H1 (cell line): ENCODE data around the gene HOXB13. TPM values are rescaled to one million over a fixed set of nuclear protein-coding genes. Genes with fewer than 3 reads are reported as not detected.

Experiments used
- CTCF ChIA-PET: fragments of 300-600 bp; sonication (Branson Sonifier 250); formaldehyde crosslinking; loops from one replicate; lab custom pipeline; 2021; ENCODE audit not compliant: partially characterized antibody; lab: Charles Lee
- POLR2A ChIA-PET: fragments of 300-600 bp; sonication (Branson Sonifier 250); formaldehyde crosslinking; loops from one replicate; lab custom pipeline; 2021; ENCODE audit warnings: inconsistent platforms; ENCODE audit not compliant: partially characterized antibody; lab: Charles Lee
- DNase-seq, 2 experiments: peaks; one replicate each; pipeline versions ENCODE4 v3.0.0 to v3.0.0-alpha.2; 2010 to 2022; ENCODE audit warnings: low spot score in 2 of 2, low read depth in 1 of 2, mixed read lengths in 1 of 2
- FAIRE-seq: peaks from 2 replicates; lab custom pipeline; 2011; peaks lifted over from hg19 to GRCh38; lab: Jason Lieb, UNC
- H2AFZ ChIP-seq: 2 replicates; pipeline ENCODE4 v1.8.1; 2012; ENCODE audit warnings: low read length, inconsistent platforms
- H2AK5ac ChIP-seq: 2 replicates; pipeline ENCODE4 v1.6.1; 2013; ENCODE audit warnings: low read depth, low read length
- H2BK120ac ChIP-seq: replicated peaks from 2 replicates; pipeline ENCODE3; 2013; ENCODE audit warnings: low read depth, low read length, inconsistent platforms
- H2BK12ac ChIP-seq: 2 replicates; pipeline ENCODE4 v1.6.1; 2013; ENCODE audit warnings: low read depth, low read length
- H2BK15ac ChIP-seq: 2 replicates; pipeline ENCODE4 v1.6.1; 2013; ENCODE audit warnings: low read length
- H2BK20ac ChIP-seq: 2 replicates; pipeline ENCODE4 v1.6.1; 2013; ENCODE audit warnings: low read length
- H2BK5ac ChIP-seq: 2 replicates; pipeline ENCODE4 v1.6.1; 2013; ENCODE audit warnings: low read depth, low read length
- H3K14ac ChIP-seq: 2 replicates; pipeline ENCODE4 v1.6.1; 2013; ENCODE audit warnings: inconsistent platforms; ENCODE audit not compliant: insufficient read length
- H3K18ac ChIP-seq: 2 replicates; pipeline ENCODE4 v1.6.1; 2013; ENCODE audit warnings: low read length; ENCODE audit errors: extremely low read depth
- H3K23ac ChIP-seq: 2 replicates; pipeline ENCODE4 v1.6.1; 2013; ENCODE audit warnings: inconsistent platforms; ENCODE audit not compliant: insufficient read length
- H3K23me2 ChIP-seq: 2 replicates; pipeline ENCODE4 v1.6.1; 2013; ENCODE audit warnings: low read depth, low read length
- H3K27ac ChIP-seq: 2 replicates; pipeline ENCODE4 v1.6.1; 2011; ENCODE audit warnings: low read depth, low read length, inconsistent platforms
- H3K27me3 ChIP-seq, 4 experiments: replicated peaks in 1 of 4; 1 replicate in 1 of 4; 2 replicates in 3 of 4; pipeline versions ENCODE4 v1.6.1 to v1.8.1; 2011 to 2013; ENCODE audit warnings: low read length in 3 of 4, mild to moderate bottlenecking in 3 of 4, inconsistent platforms in 2 of 4, mixed read lengths in 2 of 4, moderate library complexity in 1 of 4; ENCODE audit not compliant: control insufficient read depth in 3 of 4, insufficient read depth in 3 of 4; ENCODE audit errors: extremely low read depth in 1 of 4
- H3K36me3 ChIP-seq, 4 experiments: 2 replicates each; pipeline versions ENCODE4 v1.6.1 to v1.8.1; 2011 to 2013; ENCODE audit warnings: mild to moderate bottlenecking in 4 of 4, low read length in 3 of 4, moderate library complexity in 2 of 4, control low read depth in 1 of 4, inconsistent platforms in 1 of 4; ENCODE audit not compliant: insufficient read depth in 4 of 4, control insufficient read depth in 2 of 4
- H3K4ac ChIP-seq: replicated peaks from 2 replicates; pipeline ENCODE3; 2013; ENCODE audit warnings: low read length, low read depth, mixed read lengths, inconsistent platforms; ENCODE audit not compliant: insufficient read length
- H3K4me1 ChIP-seq, 4 experiments: replicated peaks in 1 of 4; 1 replicate in 1 of 4; 2 replicates in 3 of 4; pipeline versions ENCODE4 v1.6.1 to v1.8.1; 2011 to 2013; ENCODE audit warnings: low read length in 3 of 4, inconsistent platforms in 2 of 4, mixed read lengths in 1 of 4; ENCODE audit not compliant: insufficient read depth in 4 of 4, control insufficient read depth in 3 of 4
- H3K4me2 ChIP-seq, 2 experiments: 2 replicates each; pipeline versions ENCODE4 v1.6.1 to v1.8.1; 2011 to 2013; ENCODE audit warnings: low read depth in 2 of 2, low read length in 2 of 2, control low read depth in 1 of 2, inconsistent platforms in 1 of 2, mild to moderate bottlenecking in 1 of 2; ENCODE audit not compliant: insufficient read depth in 1 of 2
- H3K4me3 ChIP-seq, 4 experiments: fragments of 200-600, 300-600 bp in 1 of 4; sonication (generic), shearing (Covaris generic), sonication (Bioruptor Twin) in 1 of 4; 2 replicates each; pipeline versions ENCODE4 v1.5.1 to v1.8.1; 2011 to 2016; ENCODE audit warnings: low read length in 4 of 4, low read depth in 3 of 4, control low read depth in 2 of 4, inconsistent platforms in 2 of 4, mild to moderate bottlenecking in 2 of 4, mixed read lengths in 1 of 4, moderate library complexity in 1 of 4; ENCODE audit not compliant: insufficient read depth in 2 of 4; ENCODE audit errors: extremely low read depth in 1 of 4
- H3K56ac ChIP-seq: replicated peaks from 2 replicates; pipeline ENCODE3; 2013; ENCODE audit warnings: low read depth, mild to moderate bottlenecking, mixed read lengths, low read length, inconsistent platforms; ENCODE audit not compliant: insufficient read length
- H3K79me1 ChIP-seq: 2 replicates; pipeline ENCODE4 v1.6.1; 2013; ENCODE audit warnings: low read depth, low read length, control low read depth
- H3K79me2 ChIP-seq, 2 experiments: 2 replicates each; pipeline versions ENCODE4 v1.6.1 to v1.8.1; 2012 to 2013; ENCODE audit warnings: low read length in 2 of 2, mild to moderate bottlenecking in 2 of 2, inconsistent platforms in 1 of 2; ENCODE audit not compliant: insufficient read depth in 2 of 2, control insufficient read depth in 1 of 2
- H3K9ac ChIP-seq, 4 experiments: replicated peaks in 1 of 4; 1 replicate in 1 of 4; 2 replicates in 3 of 4; pipeline versions ENCODE4 v1.6.1 to v1.8.1; 2011 to 2013; ENCODE audit warnings: low read depth in 3 of 4, low read length in 3 of 4, control low read depth in 2 of 4, mild to moderate bottlenecking in 2 of 4, moderate library complexity in 2 of 4, inconsistent platforms in 1 of 4; ENCODE audit errors: extremely low read depth in 1 of 4
- H3K9me3 ChIP-seq, 2 experiments: 2 replicates each; pipeline versions ENCODE4 v1.6.1 to v1.8.1; 2012 to 2013; ENCODE audit warnings: mild to moderate bottlenecking in 2 of 2, moderate library complexity in 2 of 2, control low read depth in 1 of 2, inconsistent platforms in 1 of 2, low read depth in 1 of 2, low read length in 1 of 2, mixed read lengths in 1 of 2; ENCODE audit not compliant: insufficient read depth in 2 of 2
- H4K20me1 ChIP-seq, 2 experiments: replicated peaks in 1 of 2; 2 replicates each; pipeline versions ENCODE3 to v1.8.1; 2011 to 2013; ENCODE audit warnings: inconsistent platforms in 2 of 2, low read length in 2 of 2, mild to moderate bottlenecking in 1 of 2; ENCODE audit not compliant: insufficient read depth in 2 of 2, control insufficient read depth in 1 of 2
- H4K5ac ChIP-seq: 2 replicates; pipeline ENCODE4 v1.6.1; 2013; ENCODE audit warnings: low read length, low read depth, mixed read lengths, inconsistent platforms; ENCODE audit not compliant: insufficient read length
- H4K8ac ChIP-seq: 2 replicates; pipeline ENCODE4 v1.8.0; 2013; ENCODE audit warnings: mild to moderate bottlenecking, moderate library complexity, low read length, inconsistent platforms; ENCODE audit not compliant: insufficient read depth; ENCODE audit errors: extremely low read depth
- H4K91ac ChIP-seq: replicated peaks from 2 replicates; pipeline ENCODE3; 2013; ENCODE audit warnings: low read length, mixed read lengths, inconsistent platforms; ENCODE audit not compliant: insufficient read length
- ASH2L ChIP-seq: fragments of 200-600, 300-600 bp; sonication (generic); IDR thresholded peaks from one replicate; pipeline ENCODE4 v1.7.1; 2017; ENCODE audit warnings: low read length
- TBP ChIP-seq: IDR thresholded peaks from 2 replicates; pipeline ENCODE4 v1.6.1; 2011; ENCODE audit warnings: low read depth, low read length, improper control_type of control experiment
- WGBS, 2 experiments: shearing (Covaris generic) in 1 of 2; methylation state at CpG; one replicate each; pipeline versions ENCODE4 v1.1.6 to v1.1.7; 2013 to 2015; ENCODE audit warnings: low lambda C conversion rate in 2 of 2, mixed read lengths in 2 of 2, inconsistent platforms in 1 of 2, low coverage in 1 of 2, missing lambda C conversion rate in 1 of 2; ENCODE audit not compliant: insufficient replicate concordance in 2 of 2, insufficient coverage in 1 of 2, insufficient read length in 1 of 2; ENCODE audit errors: extremely low coverage in 1 of 2, missing lambda C conversion rate in 1 of 2; 5-methylcytosine and 5-hydroxymethylcytosine counted together
- polyA plus RNA-seq, 7 experiments: library from polyadenylated mRNA; depleted of rRNA in 3 of 7; stranded (reverse) in 5 of 7; unstranded in 2 of 7; fragments of >200 nt in 5 of 7; fragments of 200-250 nt in 2 of 7; gene quantifications; 1 replicate in 5 of 7; 2 replicates in 1 of 7; 4 replicates in 1 of 7; pipeline versions ENCODE4 v1.2.1 to v1.2.3, GENCODE V29; 2011 to 2013; ENCODE audit warnings: missing spikeins in 2 of 7, mixed read lengths in 2 of 7
- total RNA-seq: library from RNA; stranded (reverse); fragmentation: NEBNext Ultra II Directional; extraction: Animal tissue kit (Norgen Biotek cat#: 25700); gene quantifications from 2 replicates; pipeline ENCODE4 v1.2.1, GENCODE V29; 2021

HOXB13 gene
- total and polyA plus RNA-seq, 2 of the 8 experiments (the other 6 are each of a cell fraction or from before 2014, with no cell fraction given) = not detected

DNA sequence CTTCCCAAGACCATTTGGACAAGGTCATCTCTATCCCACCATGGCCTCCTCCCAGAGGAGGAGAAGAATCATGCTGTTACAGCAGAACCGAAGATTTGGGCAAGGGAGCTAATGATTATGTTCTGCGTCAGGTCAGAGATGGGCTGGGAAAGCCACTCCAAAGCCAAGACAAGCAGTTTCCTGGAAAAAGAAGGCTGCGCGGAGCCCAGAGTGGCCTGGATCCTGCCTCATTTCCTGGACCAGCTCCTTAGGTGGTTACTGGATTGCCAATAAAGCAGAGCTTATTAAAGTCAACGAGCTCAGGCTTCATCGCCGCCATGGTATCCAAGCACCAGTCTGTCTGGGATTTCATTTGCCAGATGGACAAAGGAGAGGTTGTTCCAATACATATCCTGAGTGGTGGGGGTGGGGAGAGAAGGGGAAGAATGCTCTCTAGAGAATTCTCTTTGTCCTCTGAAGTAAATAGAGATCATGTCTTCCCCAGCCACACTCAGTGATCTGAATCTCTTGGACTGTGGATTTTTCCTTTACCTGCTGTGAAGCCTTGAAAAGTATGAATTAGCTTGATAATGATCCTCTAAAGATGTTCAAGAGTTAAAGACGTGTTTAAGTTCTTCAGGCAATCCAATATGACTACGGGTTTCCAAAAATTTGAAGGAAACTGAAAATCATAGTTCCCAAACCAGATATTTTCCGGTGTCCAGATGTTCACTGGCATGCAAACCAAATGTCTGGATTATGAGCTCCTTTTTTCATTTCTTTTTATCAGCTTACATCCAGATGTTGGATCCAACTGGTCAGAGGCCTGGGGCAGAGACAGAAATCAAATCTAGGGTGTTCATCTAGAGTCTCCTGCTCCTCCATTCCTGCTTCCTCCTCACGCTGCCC lies 23.9 kb downstream of the HOXB13 start:
- Histone ChIP-seq H3K9ac (no peak overlapping the region), H4K5ac (no peak overlapping the region), H2BK15ac (no peak overlapping the region), H2BK120ac (no peak overlapping the region), H4K91ac (no peak overlapping the region), H4K8ac (no peak overlapping the region), H3K23ac (no peak overlapping the region), H3K27me3 (peaks cover 0 to 13% (median 5%) of the 10 kb centered on the region in 4 experiments; a peak in 4 of 7 replicates), H3K18ac (no peak overlapping the region), H3K9me3 (no peaks in the 10 kb centered on the region), H3K79me2 (no peaks in the 10 kb centered on the region), H3K14ac (no peak overlapping the region), H3K4me3 (no peak overlapping the region), H3K4me2 (no peak overlapping the region), H2BK12ac (no peak overlapping the region), H2AK5ac (no peak overlapping the region), H3K56ac (no peak overlapping the region), H3K23me2 (no peaks in the 10 kb centered on the region), H3K79me1 (no peaks in the 10 kb centered on the region), H3K27ac (no peak overlapping the region), H3K4ac (no peak overlapping the region), H2AFZ (no peak overlapping the region), H3K4me1 (no peaks in the 10 kb centered on the region), H3K36me3 (no peaks in the 10 kb centered on the region), H2BK20ac (no peak overlapping the region), H2BK5ac (no peak overlapping the region), H4K20me1 (no peaks in the 10 kb centered on the region)
- DNase-seq = no peak
- ChIA-PET CTCF (interaction anchor here (0.6 to 4.2 kb wide), 15 partner anchors 12 to 179 kb away, joined by 3 to 25 read pairs (median 5); partner anchors contain the start of genes HOXB5 and PRAC2), POLR2A (interaction anchor here (1.3 to 1.4 kb wide), 2 partner anchors 14 to 15 kb away, joined by 3 to 4 read pairs; no protein-coding TSS in a partner anchor)
- 82% methylated on average over 11 of the region's 11 CpGs; no CpG with 5 or more reads in 1 of the 2 experiments for WGBS, 2 experiments
- FAIRE-seq = no peak
- TF ChIP-seq ASH2L (no peak), TBP (no peak)
